Prostate gland (tissue), 2 donors: ENCODE results near the gene SAMD9L. TPM values are rescaled to one million over a fixed set of nuclear protein-coding genes. Genes with fewer than 3 reads are reported as not detected.

Experiments
- DNase-seq: peaks from one replicate; pipeline ENCODE4 v3.0.0-alpha.2; 2019; ENCODE audit warnings: low spot score
- H3K27ac ChIP-seq, 2 donors: fragments of 200-600 bp; sonication (generic); 2 replicates each; pipeline ENCODE4 v1.5.1; 2017 to 2019
- H3K27me3 ChIP-seq: fragments of 200-600 bp; sonication (generic); replicated peaks from 2 replicates; pipeline ENCODE4 v1.5.1; 2019; ENCODE audit not compliant: insufficient read depth
- H3K36me3 ChIP-seq, 2 donors: fragments of 200-600 bp; sonication (generic); 1 replicate in 1 of 2; 2 replicates in 1 of 2; pipeline versions ENCODE4 v1.5.1 to v1.8.1; 2017 to 2019
- H3K4me1 ChIP-seq: fragments of 200-600 bp; sonication (generic); replicated peaks from 2 replicates; pipeline ENCODE4 v1.5.1; 2019
- H3K4me3 ChIP-seq, 2 donors: fragments of 200-600 bp; sonication (generic); 2 replicates each; pipeline ENCODE4 v1.5.1; 2017 to 2019
- H3K9me3 ChIP-seq: fragments of 200-600 bp; sonication (generic); 2 replicates; pipeline ENCODE4 v1.5.1; 2017
- POLR2A ChIP-seq: fragments of 450-650 bp; IDR thresholded peaks from one replicate; pipeline ENCODE4 v1.6.1; 2016; ENCODE audit warnings: antibody characterized with exemption, mild to moderate bottlenecking
- POLR2AphosphoS5 ChIP-seq: sonication (generic); formaldehyde crosslinking; IDR thresholded peaks from one replicate; pipeline ENCODE4 v1.6.1; 2017; ENCODE audit warnings: antibody characterized with exemption
- WGBS: methylation state at CpG from one replicate; pipeline ENCODE4 v1.1.5; 2018; 5-methylcytosine and 5-hydroxymethylcytosine counted together
- intact Hi-C: fragments of 100-400 bp; cut with DNase I; formaldehyde crosslinking; loops from one replicate; pipeline ENCODE4 v1.14.2; 2022
- total RNA-seq, 2 donors: library from RNA; depleted of rRNA; stranded (reverse); fragments of >200 nt; gene quantifications; one replicate each; pipeline ENCODE4 v1.1.0, GENCODE V29; 2016
- TF ChIP-seq, protein P1 (sequence below), 4 experiments: fragments of 200-600 bp in 2 of 4; fragments of 450-650 bp in 2 of 4; sonication (generic) in 2 of 4; IDR thresholded peaks; 1 replicate in 3 of 4; 2 replicates in 1 of 4; pipeline ENCODE4 v1.5.1; 2016 to 2019; ENCODE audit warnings: antibody characterized with exemption in 4 of 4, mild to moderate bottlenecking in 2 of 4, moderate library complexity in 2 of 4

Gene SAMD9L
- total RNA-seq, result 1 to 10 TPM; 2.2 to 6.2 TPM

DNA sequence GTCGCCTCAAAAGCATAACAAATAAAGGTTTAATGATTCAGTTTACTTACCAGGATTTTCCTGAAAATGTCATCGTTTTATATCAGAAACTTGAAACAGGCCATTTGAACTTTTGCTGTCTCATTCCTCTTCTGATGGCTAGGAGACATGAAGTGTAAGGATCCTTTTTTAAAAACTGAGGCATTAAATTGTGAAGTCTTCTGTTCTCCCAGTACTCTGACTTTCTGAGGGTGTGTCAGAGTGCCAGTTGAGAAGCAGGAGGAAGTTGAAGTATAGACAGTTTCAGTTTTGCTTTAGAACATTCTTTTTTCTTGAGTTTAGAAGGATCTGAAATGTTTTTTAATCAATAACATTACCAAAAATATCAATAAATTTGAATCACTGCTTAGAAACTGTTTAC, at the start of gene SAMD9L:
Gene SAMD9L (minus strand): TSS at position 242 of the 400 bp plus-strand sequence. CDS start 12,414 bp downstream, outside the sequence.
- Histone ChIP-seq H3K27ac (peak within 1 kb of the TSS in 1 of 2 donors; percentile 42), H3K4me1 (no peaks in the 10 kb centered on the region), H3K27me3 (no peaks in the 10 kb centered on the region), H3K36me3 (no peaks in the 10 kb centered on the region), H3K9me3 (no peaks in the 10 kb centered on the region), H3K4me3 (peak within 1 kb of the TSS; percentile 17 to 18)
- WGBS, result 38% methylated on average over 2 of the region's 2 CpGs
- intact Hi-C loops, result no loop called here
- DNase-seq, result no peak
- TF ChIP-seq POLR2A (no peak), POLR2AphosphoS5 (no peak)
- TF ChIP-seq, protein P1, sequence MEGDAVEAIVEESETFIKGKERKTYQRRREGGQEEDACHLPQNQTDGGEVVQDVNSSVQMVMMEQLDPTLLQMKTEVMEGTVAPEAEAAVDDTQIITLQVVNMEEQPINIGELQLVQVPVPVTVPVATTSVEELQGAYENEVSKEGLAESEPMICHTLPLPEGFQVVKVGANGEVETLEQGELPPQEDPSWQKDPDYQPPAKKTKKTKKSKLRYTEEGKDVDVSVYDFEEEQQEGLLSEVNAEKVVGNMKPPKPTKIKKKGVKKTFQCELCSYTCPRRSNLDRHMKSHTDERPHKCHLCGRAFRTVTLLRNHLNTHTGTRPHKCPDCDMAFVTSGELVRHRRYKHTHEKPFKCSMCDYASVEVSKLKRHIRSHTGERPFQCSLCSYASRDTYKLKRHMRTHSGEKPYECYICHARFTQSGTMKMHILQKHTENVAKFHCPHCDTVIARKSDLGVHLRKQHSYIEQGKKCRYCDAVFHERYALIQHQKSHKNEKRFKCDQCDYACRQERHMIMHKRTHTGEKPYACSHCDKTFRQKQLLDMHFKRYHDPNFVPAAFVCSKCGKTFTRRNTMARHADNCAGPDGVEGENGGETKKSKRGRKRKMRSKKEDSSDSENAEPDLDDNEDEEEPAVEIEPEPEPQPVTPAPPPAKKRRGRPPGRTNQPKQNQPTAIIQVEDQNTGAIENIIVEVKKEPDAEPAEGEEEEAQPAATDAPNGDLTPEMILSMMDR (IDR thresholded peaks at IDR 0.05), result no peak

DNA sequence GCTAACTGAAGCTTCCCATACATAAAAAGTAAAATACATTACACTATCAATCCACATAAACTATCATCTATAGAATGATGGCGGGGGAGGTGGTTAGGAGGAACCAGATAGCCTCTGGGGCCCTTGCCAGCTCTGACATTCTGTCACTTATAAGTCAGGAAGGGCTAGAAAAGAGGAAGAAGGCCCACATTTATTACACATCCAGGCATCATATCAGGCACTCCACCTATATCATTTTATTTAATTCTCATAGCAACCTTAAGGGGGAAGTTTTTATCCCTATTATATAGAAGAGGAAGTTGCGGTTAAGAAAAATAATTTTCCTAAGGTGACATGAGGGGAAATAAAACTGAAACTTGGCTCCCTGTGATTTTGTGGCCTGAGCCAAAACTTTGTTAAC, 48.2 kb upstream of the SAMD9L start:
- DNase-seq, result no peak
- H3K9me3 ChIP-seq, result no peaks in the 10 kb centered on the region
- H3K27ac ChIP-seq, result no peak overlapping the region
- intact Hi-C loops, result no loop called here
- WGBS, result 71% methylated on average over 2 of the region's 2 CpGs
- TF ChIP-seq, protein P1 (IDR thresholded peaks at IDR 0.05), result no peak
- TF ChIP-seq POLR2AphosphoS5 (no peak), POLR2A (no peak)
- no peak overlapping the region for H3K4me3 ChIP-seq
- H3K36me3 ChIP-seq, result no peaks in the 10 kb centered on the region
- no peaks in the 10 kb centered on the region for H3K4me1 ChIP-seq
- H3K27me3 ChIP-seq, result no peaks in the 10 kb centered on the region

DNA sequence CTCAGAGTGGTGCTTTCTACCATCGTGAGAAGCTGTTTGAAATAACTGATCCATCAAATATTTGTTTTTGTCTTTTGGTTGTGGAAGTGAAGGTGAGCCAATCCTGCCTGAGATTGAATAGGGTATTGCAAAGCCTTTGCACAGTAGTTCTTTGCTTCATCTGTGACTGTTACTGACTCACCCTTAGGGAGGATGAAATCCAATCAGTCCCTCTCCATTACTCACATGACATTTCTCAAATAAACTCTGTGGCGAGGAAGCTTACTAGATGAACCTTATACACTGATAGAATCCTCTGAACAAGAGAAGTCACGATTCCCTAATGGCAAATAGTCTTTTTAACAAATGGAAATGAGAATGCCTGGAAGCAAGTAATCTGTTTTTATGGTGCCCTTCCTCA, 46.2 kb upstream of the SAMD9L start:
- Histone ChIP-seq H3K27me3 (no peaks in the 10 kb centered on the region), H3K36me3 (no peaks in the 10 kb centered on the region), H3K4me3 (no peak overlapping the region), H3K27ac (no peak overlapping the region), H3K9me3 (no peaks in the 10 kb centered on the region), H3K4me1 (no peaks in the 10 kb centered on the region)
- intact Hi-C loops, result no loop called here
- no peak for TF ChIP-seq POLR2AphosphoS5
- TF ChIP-seq, protein P1 (IDR thresholded peaks at IDR 0.05), result no peak
- no peak for TF ChIP-seq POLR2A
- no peak for DNase-seq
- 48% methylated on average over 3 of the region's 3 CpGs for WGBS

DNA sequence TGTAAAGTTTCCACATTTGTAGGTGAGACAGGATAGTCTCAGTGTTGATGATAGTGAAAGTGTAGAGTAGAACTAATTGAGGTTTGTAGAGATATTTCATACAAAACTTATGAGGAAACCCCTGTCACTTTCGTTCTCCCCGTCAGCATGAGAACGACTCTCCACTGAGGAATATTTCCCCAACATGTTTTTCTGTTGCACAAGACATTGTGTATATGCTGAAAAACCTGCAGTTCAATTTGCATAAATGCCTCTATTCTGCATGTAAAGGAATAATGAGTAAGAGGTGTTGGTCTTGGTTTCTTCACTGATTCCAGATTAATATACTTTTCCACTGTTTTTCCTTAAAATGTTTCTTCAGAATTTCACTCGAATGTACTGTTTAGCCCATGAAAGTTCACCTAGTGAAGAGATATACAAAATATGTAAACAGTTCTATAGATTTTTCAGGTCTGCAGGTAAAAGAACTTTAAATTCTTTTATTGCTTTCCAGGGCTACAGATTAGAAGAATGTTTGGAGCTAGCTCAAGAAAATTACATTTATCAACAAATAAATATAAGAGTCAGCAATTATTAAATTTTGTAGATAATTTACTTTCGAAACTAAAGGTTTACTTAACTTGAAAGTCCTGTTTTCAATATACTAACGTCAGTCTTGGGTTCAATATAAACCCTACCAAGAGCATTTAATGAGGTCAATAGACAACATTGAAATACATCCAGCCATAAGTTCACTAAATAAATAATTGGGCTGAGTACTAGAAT, 40.9 kb upstream of the SAMD9L start:
- 64% methylated on average over 6 of the region's 6 CpGs for WGBS
- no peak overlapping the region for H3K27ac ChIP-seq
- H3K27me3 ChIP-seq, result no peaks in the 10 kb centered on the region
- H3K36me3 ChIP-seq, result no peaks in the 10 kb centered on the region
- TF ChIP-seq, protein P1 (IDR thresholded peaks at IDR 0.05), result no peak
- TF ChIP-seq POLR2AphosphoS5 (no peak), POLR2A (no peak)
- intact Hi-C loops, result no loop called here
- no peak overlapping the region for H3K4me3 ChIP-seq
- no peak for DNase-seq
- H3K9me3 ChIP-seq, result no peaks in the 10 kb centered on the region
- H3K4me1 ChIP-seq, result no peaks in the 10 kb centered on the region
